AG09309 (cell line): Measurements from ENCODE around the gene SPDYE1.
"Not testable (repeated sequence)": the region's sequence is repeated elsewhere in the genome, so short reads cannot be mapped to it uniquely, and the experiment has no call there.

ENCODE experiments used
- DNase-seq: peaks from one replicate; pipeline ENCODE4 v3.0.0-alpha.2; 2010; ENCODE audit warnings: low read depth
- H3K4me3 ChIP-seq: 2 replicates; pipeline ENCODE4 v1.5.1; 2011; ENCODE audit warnings: mild to moderate bottlenecking, low read depth, low read length, moderate library complexity; ENCODE audit not compliant: control insufficient read depth
- TF ChIP-seq, protein P1 (sequence below): IDR thresholded peaks from 2 replicates; pipeline ENCODE4 v1.5.1; 2011; ENCODE audit warnings: mild to moderate bottlenecking, low read depth, low read length, inconsistent platforms; ENCODE audit not compliant: insufficient read depth, control insufficient read depth; ENCODE audit errors: missing control alignments

Gene SPDYE1

DNA sequence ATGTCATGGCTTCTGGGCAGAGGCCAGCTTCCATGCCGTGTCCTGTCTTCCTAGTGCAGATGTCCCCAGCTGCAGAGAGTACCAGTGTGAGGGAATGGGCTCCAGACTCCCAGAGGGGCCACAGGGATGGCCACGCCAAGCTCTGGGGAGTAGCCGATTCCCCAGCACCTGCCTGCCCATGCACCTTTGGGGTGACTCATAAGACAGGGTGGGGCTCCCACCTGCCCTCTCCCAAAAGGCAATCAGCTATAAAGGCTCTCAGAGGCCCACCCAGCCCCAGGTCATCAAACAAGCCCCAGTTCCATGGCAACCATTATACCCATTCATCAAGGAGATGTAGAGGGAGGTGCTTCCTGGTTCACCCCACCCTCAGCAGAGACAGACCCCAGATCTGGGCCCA, at the start of gene SPDYE1:
SPDYE1 (plus strand) TSS at position 366 of the 400 bp plus-strand sequence. CDS start 2,053 bp downstream, outside the sequence.
- not testable (repeated sequence) for H3K4me3 ChIP-seq, DNase-seq

DNA sequence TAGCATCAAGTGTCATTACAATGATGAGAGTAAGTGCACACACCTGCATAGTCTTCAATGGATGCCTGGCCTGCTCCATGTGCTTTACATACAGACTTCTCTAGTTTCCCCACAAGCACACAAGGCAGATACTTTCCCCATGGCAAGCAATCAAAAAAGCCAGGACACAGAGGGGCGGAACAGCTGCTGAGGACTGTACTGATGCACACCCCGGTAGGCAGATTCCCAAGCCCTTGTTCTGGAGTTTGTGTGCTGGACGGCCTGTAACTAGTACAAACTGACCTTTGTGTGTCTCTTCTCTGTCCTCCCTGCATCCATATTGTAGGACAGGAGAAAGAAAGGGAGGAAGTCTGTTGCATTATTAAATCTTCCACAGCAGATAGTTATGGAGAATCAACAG, 45.7 kb upstream of the SPDYE1 start:
- TF ChIP-seq, protein P1, sequence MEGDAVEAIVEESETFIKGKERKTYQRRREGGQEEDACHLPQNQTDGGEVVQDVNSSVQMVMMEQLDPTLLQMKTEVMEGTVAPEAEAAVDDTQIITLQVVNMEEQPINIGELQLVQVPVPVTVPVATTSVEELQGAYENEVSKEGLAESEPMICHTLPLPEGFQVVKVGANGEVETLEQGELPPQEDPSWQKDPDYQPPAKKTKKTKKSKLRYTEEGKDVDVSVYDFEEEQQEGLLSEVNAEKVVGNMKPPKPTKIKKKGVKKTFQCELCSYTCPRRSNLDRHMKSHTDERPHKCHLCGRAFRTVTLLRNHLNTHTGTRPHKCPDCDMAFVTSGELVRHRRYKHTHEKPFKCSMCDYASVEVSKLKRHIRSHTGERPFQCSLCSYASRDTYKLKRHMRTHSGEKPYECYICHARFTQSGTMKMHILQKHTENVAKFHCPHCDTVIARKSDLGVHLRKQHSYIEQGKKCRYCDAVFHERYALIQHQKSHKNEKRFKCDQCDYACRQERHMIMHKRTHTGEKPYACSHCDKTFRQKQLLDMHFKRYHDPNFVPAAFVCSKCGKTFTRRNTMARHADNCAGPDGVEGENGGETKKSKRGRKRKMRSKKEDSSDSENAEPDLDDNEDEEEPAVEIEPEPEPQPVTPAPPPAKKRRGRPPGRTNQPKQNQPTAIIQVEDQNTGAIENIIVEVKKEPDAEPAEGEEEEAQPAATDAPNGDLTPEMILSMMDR: no peak
- H3K4me3 ChIP-seq: no peak overlapping the region
- no peak for DNase-seq

GRCh38 chr7:43953071-43953470, 44.6 kb upstream of the SPDYE1 start:
- TF ChIP-seq, protein P1: no peak
- no peak for DNase-seq
- H3K4me3 ChIP-seq: no peak overlapping the region

GRCh38 chr7:43954524-43955228, 43.0 kb upstream of the SPDYE1 start:
- peak; percentile 8 for DNase-seq
- H3K4me3 ChIP-seq: no peak overlapping the region
- TF ChIP-seq, protein P1: peak; percentile 70

GRCh38 chr7:43956027-43956426, 41.7 kb upstream of the SPDYE1 start:
- H3K4me3 ChIP-seq: no peak overlapping the region
- TF ChIP-seq, protein P1: no peak
- no peak for DNase-seq

DNA sequence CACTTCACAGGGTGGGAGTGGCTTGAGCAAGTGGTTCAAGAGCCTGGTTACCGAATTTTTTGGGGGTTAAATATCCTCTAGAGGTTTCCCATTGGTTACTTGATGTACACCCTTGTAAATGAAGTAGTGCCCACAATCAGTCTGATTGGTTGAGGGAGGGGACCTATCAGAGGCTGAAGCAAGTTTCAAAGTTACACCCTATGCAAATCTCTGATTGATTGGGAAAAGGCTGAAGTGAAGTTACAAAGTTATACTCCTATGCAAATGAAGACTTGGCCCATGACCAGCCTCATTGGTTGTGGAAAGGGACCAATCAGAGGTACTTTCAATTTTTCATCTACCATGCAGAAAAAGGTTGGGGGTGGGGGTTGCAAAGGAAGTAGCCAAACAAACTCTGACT, 36.8 kb upstream of the SPDYE1 start:
- DNase-seq: no peak
- TF ChIP-seq, protein P1: no peak
- no peak overlapping the region for H3K4me3 ChIP-seq

DNA sequence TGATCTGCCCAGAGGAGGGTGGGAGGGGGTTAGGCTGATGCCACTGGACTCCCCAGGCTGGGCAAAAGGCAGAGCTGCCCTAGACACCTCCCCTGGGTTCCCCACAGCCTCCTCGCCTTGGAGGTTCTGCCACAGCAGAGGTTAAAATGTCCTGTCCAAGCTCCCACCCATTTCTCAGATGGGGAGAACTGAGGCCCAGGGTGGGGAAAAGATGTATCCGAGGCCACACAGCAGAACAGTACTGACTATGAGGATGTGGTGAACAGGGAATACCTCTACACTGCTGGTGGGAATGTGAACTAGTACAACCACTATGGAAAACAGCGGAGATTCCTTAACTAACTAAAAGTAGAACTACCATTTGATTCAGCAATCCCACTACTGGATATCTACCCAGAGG, 31.3 kb upstream of the SPDYE1 start:
- not testable (repeated sequence) for DNase-seq

DNA sequence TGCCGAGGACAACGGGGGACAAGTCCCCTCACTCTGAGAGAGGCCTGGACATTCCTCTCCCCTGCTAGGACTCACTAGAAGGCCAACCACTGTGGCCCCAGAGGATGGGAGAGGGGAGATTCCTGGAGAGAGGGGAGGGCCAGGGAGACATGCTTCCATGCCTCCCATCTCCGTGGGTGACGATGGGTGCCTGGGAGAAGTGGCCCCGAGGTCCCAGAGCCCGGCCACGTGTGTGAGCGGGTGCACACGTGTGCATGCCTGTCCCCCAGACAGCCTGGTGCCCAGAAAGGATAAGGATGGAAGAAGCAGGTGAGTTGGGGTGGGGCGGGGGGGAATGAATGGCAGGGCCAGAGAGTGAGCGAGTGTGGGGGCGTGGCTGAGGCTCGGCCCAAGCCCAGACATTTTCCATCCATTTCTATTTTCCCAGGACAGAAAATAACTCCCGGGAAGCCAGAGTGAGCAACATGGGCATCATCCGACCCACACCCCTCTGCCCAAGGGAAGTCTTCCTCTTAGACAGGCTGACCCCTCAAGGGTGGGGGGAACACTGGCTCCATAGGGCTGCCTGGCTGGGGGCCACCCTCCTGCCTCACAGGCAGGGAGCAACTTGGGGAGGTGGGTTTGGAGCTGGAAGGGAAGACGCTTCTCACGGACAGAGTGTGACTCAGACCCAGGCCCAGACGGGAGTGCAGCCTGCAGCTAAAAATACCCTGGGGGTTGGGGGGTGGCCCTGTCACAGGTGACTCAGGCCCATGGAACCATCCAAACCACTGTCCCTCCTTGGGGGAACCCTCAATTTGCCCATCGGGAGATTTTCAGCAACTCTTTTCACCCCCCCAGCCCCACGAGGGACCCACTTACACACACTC, 29.3 kb upstream of the SPDYE1 start:
- DNase-seq, H3K4me3 ChIP-seq: not testable (repeated sequence)

More for the DNA sequence above, 31.3 kb upstream of the SPDYE1 start:
- not testable (repeated sequence) for H3K4me3 ChIP-seq

DNA sequence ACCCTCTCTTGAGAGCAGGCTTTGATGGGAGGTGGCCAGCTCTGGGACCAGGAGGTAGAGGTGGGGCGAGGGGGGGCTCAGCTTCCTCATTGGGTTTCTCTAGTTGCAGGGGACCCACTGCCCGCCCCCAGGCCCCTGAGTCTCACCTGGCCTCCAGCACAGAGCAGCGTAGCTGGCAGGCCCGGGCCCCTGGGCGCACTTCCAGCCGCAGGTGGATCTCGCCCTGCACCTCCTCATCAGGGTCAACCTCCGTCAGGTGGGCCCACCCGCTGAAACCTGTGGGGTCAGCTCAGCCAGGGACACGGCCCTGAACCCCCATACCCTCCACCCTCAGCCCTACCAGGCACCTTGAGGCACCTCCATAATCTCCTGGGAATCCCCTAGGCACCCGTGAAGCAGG, 28.1 kb upstream of the SPDYE1 start:
- not testable (repeated sequence) for DNase-seq, H3K4me3 ChIP-seq

DNA sequence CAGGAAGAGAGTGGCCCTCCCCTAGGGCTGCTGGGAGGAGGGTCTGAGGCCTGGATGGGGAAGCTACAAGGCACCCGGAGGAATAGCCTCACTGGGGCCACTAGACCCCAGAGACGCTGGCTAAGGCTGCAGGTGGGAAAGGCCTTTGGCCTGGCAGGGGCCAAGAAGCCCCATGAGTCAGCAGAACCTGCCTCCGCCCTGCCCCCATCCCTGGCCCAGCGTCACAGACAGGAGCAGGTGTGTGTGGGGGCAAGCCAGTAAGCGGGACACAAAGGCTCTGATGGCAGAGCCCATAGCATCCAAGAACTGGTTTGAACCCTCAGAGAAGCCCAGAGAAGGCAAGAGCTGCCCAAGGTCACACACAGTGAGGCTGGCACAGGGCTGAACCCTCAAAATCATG, 27.0 kb upstream of the SPDYE1 start:
- not testable (repeated sequence) for DNase-seq, H3K4me3 ChIP-seq

DNA sequence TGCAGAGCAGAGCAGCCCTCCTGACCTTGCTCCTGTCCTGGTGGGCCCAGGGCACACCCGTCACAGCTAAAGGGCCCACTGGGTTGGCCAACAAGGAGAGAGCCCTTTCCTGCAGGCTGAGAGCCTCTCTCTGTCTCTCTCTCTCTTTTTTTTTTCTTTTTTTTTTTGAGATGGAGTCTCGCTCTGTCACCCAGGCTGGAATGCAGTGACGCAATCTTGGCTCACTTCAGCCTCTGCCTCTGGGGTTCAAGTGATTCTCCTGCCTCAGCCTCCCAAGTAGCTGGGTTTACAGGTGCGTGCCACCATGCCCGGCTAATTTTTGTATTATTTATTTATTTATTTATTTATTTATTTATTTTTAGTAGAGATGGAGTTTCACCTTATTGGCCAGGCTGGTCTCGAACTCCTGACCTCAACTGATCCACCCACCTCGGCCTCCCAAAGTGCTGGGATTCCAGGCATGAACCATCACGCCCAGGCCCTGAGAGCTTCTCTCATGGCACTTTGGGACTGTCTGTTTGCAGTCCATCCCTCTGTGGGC, 23.6 kb upstream of the SPDYE1 start:
- not testable (repeated sequence) for H3K4me3 ChIP-seq, DNase-seq

- DNase-seq, H3K4me3 ChIP-seq: not testable (repeated sequence)
Observed at GRCh38 chr7:43974725-43975482, 22.8 kb upstream of the SPDYE1 start.
